Lung (tissue), 12 donors: ENCODE measurements around the gene CFAP61. TPM values are rescaled to one million over a fixed set of nuclear protein-coding genes. Genes with fewer than 3 reads are reported as not detected.
A peak's percentile ranks its signal among the peaks of the same experiment; 100 is the strongest.

Experiments
- ATAC-seq: fragments of 200-7000 bp; cut with Tn5 transposase; one replicate; pipeline ENCODE4 v1.9.1; 2020; ENCODE audit warnings: moderate number of reproducible peaks; ENCODE audit not compliant: insufficient read depth, low FRiP score
- DNase-seq, 3 donors: peaks; one replicate each; pipeline ENCODE4 v3.0.0-alpha.2; 2013 to 2017
- H3K27ac ChIP-seq, 2 donors: one replicate each; pipeline ENCODE4 v1.5.1; 2013; ENCODE audit warnings: mild to moderate bottlenecking in 2 of 2, moderate library complexity in 2 of 2, control low read depth in 1 of 2, inconsistent platforms in 1 of 2, low read depth in 1 of 2, low read length in 1 of 2
- H3K27me3 ChIP-seq, 3 donors: one replicate each; pipeline ENCODE4 v1.5.1; 2013; ENCODE audit warnings: low read length in 2 of 3; ENCODE audit not compliant: control insufficient read depth in 3 of 3, insufficient read depth in 3 of 3
- H3K36me3 ChIP-seq, 4 donors: one replicate each; pipeline ENCODE4 v1.5.1; 2013; ENCODE audit warnings: low read length in 4 of 4, mild to moderate bottlenecking in 1 of 4, moderate library complexity in 1 of 4; ENCODE audit not compliant: control insufficient read depth in 4 of 4, insufficient read depth in 4 of 4
- H3K4me1 ChIP-seq, 5 donors: one replicate each; pipeline ENCODE4 v1.5.1; 2013; ENCODE audit warnings: low read length in 5 of 5, mild to moderate bottlenecking in 2 of 5, moderate library complexity in 1 of 5; ENCODE audit not compliant: control insufficient read depth in 5 of 5, insufficient read depth in 5 of 5
- H3K4me3 ChIP-seq: one replicate; pipeline ENCODE4 v1.5.1; 2013; ENCODE audit warnings: mild to moderate bottlenecking, control low read depth, moderate library complexity
- H3K9ac ChIP-seq, 2 donors: one replicate each; pipeline ENCODE4 v1.5.1; 2013; ENCODE audit warnings: low read length in 2 of 2, control low read depth in 1 of 2; ENCODE audit not compliant: insufficient read depth in 1 of 2
- H3K9me3 ChIP-seq, 4 donors: one replicate each; pipeline ENCODE4 v1.5.1; 2013; ENCODE audit warnings: low read length in 3 of 4, mild to moderate bottlenecking in 1 of 4, moderate library complexity in 1 of 4; ENCODE audit not compliant: control insufficient read depth in 4 of 4, insufficient read depth in 3 of 4
- CTCF ChIP-seq: IDR thresholded peaks from 2 replicates; pipeline ENCODE4 v1.5.1; 2012; ENCODE audit warnings: mild to moderate bottlenecking; ENCODE audit errors: control extremely low read depth, extremely low read depth
- WGBS, 2 donors: extraction: QIAGEN DNeasy Blood & Tissue Kit; methylation state at CpG; one replicate each; pipeline ENCODE4 v1.1.7; 2013; 5-methylcytosine and 5-hydroxymethylcytosine counted together
- polyA plus RNA-seq, 2 donors: library from polyadenylated mRNA; stranded (reverse); fragments of 200-250 nt; gene quantifications; one replicate each; pipeline ENCODE4 v1.2.1, GENCODE V29; 2013
- total RNA-seq, 2 donors: library from RNA; depleted of rRNA in 1 of 2; stranded (reverse); fragments of >200 nt in 1 of 2; gene quantifications; one replicate each; pipeline ENCODE4 v1.2.1, GENCODE V29; 2014 to 2021
- donor health status: control.
- donor health status: control.
- donor health status: Bipolar disorder and iron deficiency.
- donor health status: healthy.
- donor health status: DM: yes; HTN: yes; CAD: no.

The CFAP61 gene
- total and polyA plus RNA-seq, 4 donors, result 2.0 to 15.4 (median 6.5) TPM

DNA sequence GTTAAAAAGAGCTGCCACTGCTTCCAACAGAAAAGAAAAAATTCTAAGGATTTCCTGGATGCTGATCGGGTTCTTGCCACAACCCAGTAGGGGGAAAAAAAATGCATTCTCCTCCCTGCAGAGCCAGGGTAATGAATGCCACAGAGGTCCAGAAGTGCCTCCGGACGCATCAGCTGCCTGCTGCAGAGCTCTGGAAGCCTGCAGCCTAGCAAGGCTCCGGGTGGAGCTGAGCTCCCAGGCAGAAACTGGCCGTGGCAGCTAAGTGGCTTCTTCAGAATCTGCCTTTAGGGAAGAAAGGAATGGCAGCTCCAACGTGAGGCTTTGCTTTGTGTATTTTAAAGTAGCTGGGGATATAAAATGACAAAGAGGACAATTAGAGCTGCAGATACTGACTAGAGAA, 155.0 kb downstream of the CFAP61 start:
- H3K36me3 ChIP-seq, result no peaks in the 10 kb centered on the region
- WGBS, 2 donors, result 30 to 43% methylated on average over 6 of the region's 6 CpGs
- H3K9ac ChIP-seq, result no peak overlapping the region
- no peaks in the 10 kb centered on the region for H3K27me3 ChIP-seq
- ATAC-seq (no peak), DNase-seq (peak in 1 of 3 donors; percentile 30)
- no peak overlapping the region for H3K4me3 ChIP-seq
- no peak overlapping the region for H3K27ac ChIP-seq
- H3K4me1 ChIP-seq, result peaks cover 0 to 20% (median 4%) of the 10 kb centered on the region in 5 donors
- H3K9me3 ChIP-seq, result no peaks in the 10 kb centered on the region
- no peak for TF ChIP-seq CTCF

GRCh38 chr20:20207872-20208271, 155.5 kb downstream of the CFAP61 start:
- Histone ChIP-seq H3K27me3 (no peaks in the 10 kb centered on the region), H3K4me3 (no peak overlapping the region), H3K9me3 (no peaks in the 10 kb centered on the region), H3K9ac (no peak overlapping the region), H3K36me3 (no peaks in the 10 kb centered on the region), H3K4me1 (peaks cover 0 to 20% (median 4%) of the 10 kb centered on the region in 5 donors), H3K27ac (no peak overlapping the region)
- DNase-seq, result no peak
- WGBS, 2 donors, result 81 to 82% methylated on average over 7 of the region's 7 CpGs
- no peak for TF ChIP-seq CTCF
- no peak for ATAC-seq

DNA sequence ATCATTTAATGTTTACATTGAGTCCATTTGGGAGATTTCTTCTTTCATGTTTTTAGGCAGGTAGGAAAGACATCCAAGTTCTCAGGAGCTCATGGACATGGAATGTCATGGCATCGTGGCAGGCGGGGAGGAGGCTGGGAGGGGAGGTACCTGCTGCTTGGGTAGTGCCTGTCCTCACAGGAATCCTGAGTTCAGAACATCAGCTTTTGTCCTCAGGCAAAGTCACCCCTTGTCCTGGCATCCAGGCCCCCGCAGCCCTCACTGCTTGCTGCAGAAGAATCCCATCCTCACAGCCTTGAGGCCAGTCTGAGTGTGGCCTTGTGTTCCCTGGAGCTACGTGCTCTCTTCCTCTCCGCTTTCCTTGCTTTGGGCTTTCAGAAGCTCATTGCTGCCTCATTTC, 157.4 kb downstream of the CFAP61 start:
- DNase-seq (no peak), ATAC-seq (no peak)
- Histone ChIP-seq H3K9me3 (no peaks in the 10 kb centered on the region), H3K4me3 (no peak overlapping the region), H3K36me3 (no peaks in the 10 kb centered on the region), H3K27ac (peak overlapping the region in 1 of 2 donors; percentile 71), H3K27me3 (no peaks in the 10 kb centered on the region), H3K4me1 (peaks cover 0 to 20% (median 5%) of the 10 kb centered on the region in 5 donors), H3K9ac (no peak overlapping the region)
- no peak for TF ChIP-seq CTCF
- 68 to 83% methylated on average over 5 of the region's 5 CpGs for WGBS, 2 donors

- Histone ChIP-seq H3K27ac (peak overlapping the region in 1 of 2 donors; percentile 71), H3K4me1 (peaks cover 0 to 20% (median 5%) of the 10 kb centered on the region in 5 donors), H3K9me3 (no peaks in the 10 kb centered on the region), H3K36me3 (no peaks in the 10 kb centered on the region), H3K27me3 (no peaks in the 10 kb centered on the region), H3K9ac (no peak overlapping the region), H3K4me3 (no peak overlapping the region)
- WGBS, 2 donors, result 65 to 72% methylated on average over 5 of the region's 5 CpGs
- ATAC-seq (peak; percentile 11), DNase-seq (peak; percentile 69 to 77 (median 76))
- no peak for TF ChIP-seq CTCF
Measured at GRCh38 chr20:20210327-20210726, 158.0 kb downstream of the CFAP61 start.
